ENCODE measurements around the gene CECR2. TPM values are rescaled to one million over a fixed set of nuclear protein-coding genes. Genes with fewer than 3 reads are reported as not detected.
"Not testable (repeated sequence)": the region's sequence is repeated elsewhere in the genome, so short reads cannot be mapped to it uniquely, and the experiment has no call there.

CECR2 gene
- total and polyA plus RNA-seq, 5 donors from 2014 or later: not detected

GRCh38 chr22:17549655-17550054 lies 180.4 kb downstream of the CECR2 start:
- H3K27ac Mint-ChIP-seq: no peak overlapping the region
- DNase-seq: no peak
- H3K9me3 Mint-ChIP-seq: peaks cover 0 to 2% (median 0%) of the 10 kb centered on the region in 7 donors
- no peak overlapping the region for H3K4me3 Mint-ChIP-seq
- Histone ChIP-seq H3K9me3 (ENCODE audit: control insufficient read depth in 2 of 2, low read length in 2 of 2) (no peaks in the 10 kb centered on the region), H3K4me3 (ENCODE audit: low read depth, low read length) (no peak overlapping the region), H3K27ac (ENCODE audit: insufficient read depth, low read length, poor library complexity, severe bottlenecking) (no peak overlapping the region), H3K4me1 (ENCODE audit: control insufficient read depth, insufficient read depth, low read length, poor library complexity, severe bottlenecking) (no peaks in the 10 kb centered on the region), H3K36me3 (ENCODE audit: control insufficient read depth, insufficient read depth, low read length) (no peaks in the 10 kb centered on the region), H3K27me3 (ENCODE audit: control insufficient read depth, insufficient read depth, low read length) (peaks cover 3% of the 10 kb centered on the region)
- no peaks in the 10 kb centered on the region for H3K27me3 Mint-ChIP-seq
- H3K4me1 Mint-ChIP-seq: no peaks in the 10 kb centered on the region
- no peaks in the 10 kb centered on the region for H3K36me3 Mint-ChIP-seq
- ATAC-seq (ENCODE audit: low read depth in 2 of 2): no peak

GRCh38 chr22:17552737-17553136 lies 183.5 kb downstream of the CECR2 start:
- Histone ChIP-seq H3K9me3 (ENCODE audit: control insufficient read depth in 2 of 2, low read length in 2 of 2) (no peaks in the 10 kb centered on the region), H3K4me3 (ENCODE audit: low read depth, low read length) (no peak overlapping the region), H3K27me3 (ENCODE audit: control insufficient read depth, insufficient read depth, low read length) (peaks cover 3% of the 10 kb centered on the region), H3K4me1 (ENCODE audit: control insufficient read depth, insufficient read depth, low read length, poor library complexity, severe bottlenecking) (no peaks in the 10 kb centered on the region), H3K27ac (ENCODE audit: insufficient read depth, low read length, poor library complexity, severe bottlenecking) (no peak overlapping the region), H3K36me3 (ENCODE audit: control insufficient read depth, insufficient read depth, low read length) (no peaks in the 10 kb centered on the region)
- H3K27me3 Mint-ChIP-seq: no peaks in the 10 kb centered on the region
- H3K4me1 Mint-ChIP-seq: no peaks in the 10 kb centered on the region
- ATAC-seq (ENCODE audit: low read depth in 2 of 2): no peak
- H3K4me3 Mint-ChIP-seq: no peak overlapping the region
- DNase-seq: no peak
- H3K9me3 Mint-ChIP-seq: peaks cover 0 to 2% (median 0%) of the 10 kb centered on the region in 7 donors
- no peaks in the 10 kb centered on the region for H3K36me3 Mint-ChIP-seq
- no peak overlapping the region for H3K27ac Mint-ChIP-seq

- no peak for DNase-seq
- Histone ChIP-seq H3K27me3 (ENCODE audit: control insufficient read depth, insufficient read depth, low read length) (peaks cover 3% of the 10 kb centered on the region), H3K4me1 (ENCODE audit: control insufficient read depth, insufficient read depth, low read length, poor library complexity, severe bottlenecking) (no peaks in the 10 kb centered on the region), H3K36me3 (ENCODE audit: control insufficient read depth, insufficient read depth, low read length) (no peaks in the 10 kb centered on the region), H3K9me3 (ENCODE audit: control insufficient read depth in 2 of 2, low read length in 2 of 2) (no peaks in the 10 kb centered on the region), H3K4me3 (ENCODE audit: low read depth, low read length) (no peak overlapping the region), H3K27ac (ENCODE audit: insufficient read depth, low read length, poor library complexity, severe bottlenecking) (no peak overlapping the region)
- peaks cover 4% of the 10 kb centered on the region for H3K27me3 Mint-ChIP-seq
- ATAC-seq (ENCODE audit: low read depth in 2 of 2): no peak
- no peaks in the 10 kb centered on the region for H3K36me3 Mint-ChIP-seq
- H3K4me3 Mint-ChIP-seq: no peak overlapping the region
- H3K9me3 Mint-ChIP-seq: peaks cover 0 to 2% (median 0%) of the 10 kb centered on the region in 7 donors
- no peaks in the 10 kb centered on the region for H3K4me1 Mint-ChIP-seq
- no peak overlapping the region for H3K27ac Mint-ChIP-seq
Measured at GRCh38 chr22:17554814-17555213, 185.6 kb downstream of the CECR2 start.

GRCh38 chr22:17559188-17559587 lies 189.9 kb downstream of the CECR2 start:
- H3K9me3 Mint-ChIP-seq: no peaks in the 10 kb centered on the region
- no peaks in the 10 kb centered on the region for H3K9me3 ChIP-seq (ENCODE audit: control insufficient read depth in 2 of 2, low read length in 2 of 2)
- no peak overlapping the region for H3K4me3 Mint-ChIP-seq
- no peak overlapping the region for H3K4me3 ChIP-seq (ENCODE audit: low read depth, low read length)
- no peaks in the 10 kb centered on the region for H3K4me1 Mint-ChIP-seq
- no peak overlapping the region for H3K27ac ChIP-seq (ENCODE audit: insufficient read depth, low read length, poor library complexity, severe bottlenecking)
- DNase-seq (no peak), ATAC-seq (ENCODE audit: low read depth in 2 of 2) (no peak)
- H3K36me3 Mint-ChIP-seq: no peaks in the 10 kb centered on the region
- H3K36me3 ChIP-seq (ENCODE audit: control insufficient read depth, insufficient read depth, low read length): no peaks in the 10 kb centered on the region
- H3K27me3 Mint-ChIP-seq: peaks cover 6% of the 10 kb centered on the region
- no peaks in the 10 kb centered on the region for H3K27me3 ChIP-seq (ENCODE audit: control insufficient read depth, insufficient read depth, low read length)
- H3K4me1 ChIP-seq (ENCODE audit: control insufficient read depth, insufficient read depth, low read length, poor library complexity, severe bottlenecking): no peaks in the 10 kb centered on the region
- no peak overlapping the region for H3K27ac Mint-ChIP-seq

- Histone ChIP-seq H3K9me3 (ENCODE audit: control insufficient read depth in 2 of 2, low read length in 2 of 2) (no peaks in the 10 kb centered on the region), H3K4me1 (ENCODE audit: control insufficient read depth, insufficient read depth, low read length, poor library complexity, severe bottlenecking) (no peaks in the 10 kb centered on the region), H3K36me3 (ENCODE audit: control insufficient read depth, insufficient read depth, low read length) (no peaks in the 10 kb centered on the region), H3K27me3 (ENCODE audit: control insufficient read depth, insufficient read depth, low read length) (no peaks in the 10 kb centered on the region), H3K27ac (ENCODE audit: insufficient read depth, low read length, poor library complexity, severe bottlenecking) (no peak within 1 kb of the TSS), H3K4me3 (ENCODE audit: low read depth, low read length) (no peak within 1 kb of the TSS)
- Mint-ChIP-seq H3K4me3 (no peak within 1 kb of the TSS), H3K36me3 (no peaks in the 10 kb centered on the region), H3K27me3 (peaks cover 11% of the 10 kb centered on the region), H3K27ac (no peak within 1 kb of the TSS), H3K4me1 (no peaks in the 10 kb centered on the region), H3K9me3 (no peaks in the 10 kb centered on the region)
- ATAC-seq (ENCODE audit: low read depth in 2 of 2) (no peak), DNase-seq (no peak)
Measured at GRCh38 chr22:17562906-17563870, 193.9 kb downstream of the CECR2 start, which contains the start of gene SLC25A18. Gene SLC25A18, plus strand, starts transcription at chr22:17563498. Its CDS starts 16,447 bp downstream, at chr22:17579945.

- no peak overlapping the region for H3K4me3 Mint-ChIP-seq
- H3K27ac Mint-ChIP-seq: no peak overlapping the region
- no peaks in the 10 kb centered on the region for H3K36me3 Mint-ChIP-seq
- H3K27me3 ChIP-seq (ENCODE audit: control insufficient read depth, insufficient read depth, low read length): no peaks in the 10 kb centered on the region
- H3K9me3 Mint-ChIP-seq: no peaks in the 10 kb centered on the region
- peaks cover 11% of the 10 kb centered on the region for H3K27me3 Mint-ChIP-seq
- no peaks in the 10 kb centered on the region for H3K36me3 ChIP-seq (ENCODE audit: control insufficient read depth, insufficient read depth, low read length)
- no peak overlapping the region for H3K27ac ChIP-seq (ENCODE audit: insufficient read depth, low read length, poor library complexity, severe bottlenecking)
- no peaks in the 10 kb centered on the region for H3K4me1 ChIP-seq (ENCODE audit: control insufficient read depth, insufficient read depth, low read length, poor library complexity, severe bottlenecking)
- DNase-seq (no peak), ATAC-seq (ENCODE audit: low read depth in 2 of 2) (no peak)
- no peaks in the 10 kb centered on the region for H3K4me1 Mint-ChIP-seq
- no peak overlapping the region for H3K4me3 ChIP-seq (ENCODE audit: low read depth, low read length)
- no peaks in the 10 kb centered on the region for H3K9me3 ChIP-seq (ENCODE audit: control insufficient read depth in 2 of 2, low read length in 2 of 2)
Measured at GRCh38 chr22:17563936-17564391, 194.7 kb downstream of the CECR2 start.

GRCh38 chr22:17566016-17566687 lies 196.9 kb downstream of the CECR2 start:
- not testable (repeated sequence) for DNase-seq; H3K9me3 ChIP-seq (ENCODE audit: control insufficient read depth in 2 of 2, low read length in 2 of 2); H3K4me1 ChIP-seq (ENCODE audit: control insufficient read depth, insufficient read depth, low read length, poor library complexity, severe bottlenecking); H3K4me1 Mint-ChIP-seq; H3K36me3 ChIP-seq (ENCODE audit: control insufficient read depth, insufficient read depth, low read length); H3K27me3 ChIP-seq (ENCODE audit: control insufficient read depth, insufficient read depth, low read length); H3K36me3 Mint-ChIP-seq; H3K4me3 Mint-ChIP-seq; H3K9me3 Mint-ChIP-seq; H3K27ac ChIP-seq (ENCODE audit: insufficient read depth, low read length, poor library complexity, severe bottlenecking); ATAC-seq (ENCODE audit: low read depth in 2 of 2); H3K27ac Mint-ChIP-seq; H3K4me3 ChIP-seq (ENCODE audit: low read depth, low read length)
- peaks cover 11% of the 10 kb centered on the region for H3K27me3 Mint-ChIP-seq
